Stimulated activated naive CD8-positive, alpha-beta T cell treated with anti-CD3 and anti-CD28 coated beads, Interleukin-15, Interleukin-2, amounts not matched to agents 100 U/mL and 50 U/mL, for 24 hours (primary cell): ENCODE measurements around the gene PRDM16.
"Not testable (repeated sequence)": the region's sequence is repeated elsewhere in the genome, so short reads cannot be mapped to it uniquely, and the experiment has no call there.

Experiments used
- ATAC-seq: fragments of 150-1000 bp; cut with Tn5 transposase; one replicate; pipeline ENCODE4 v1.10.0; 2021
- DNase-seq: peaks from one replicate; pipeline ENCODE4 v3.0.0; 2021

Gene PRDM16

GRCh38 chr1:3283849-3284248 lies 214.8 kb downstream of the PRDM16 start:
- DNase-seq: peak; percentile 22
- no peak for ATAC-seq

GRCh38 chr1:3284691-3285090 lies 215.7 kb downstream of the PRDM16 start:
- no peak for ATAC-seq
- no peak for DNase-seq

- ATAC-seq (no peak), DNase-seq (no peak)
Observed at GRCh38 chr1:3285106-3285740, 216.2 kb downstream of the PRDM16 start.

- not testable (repeated sequence) for DNase-seq, ATAC-seq
Observed at GRCh38 chr1:3287095-3287494, 218.1 kb downstream of the PRDM16 start.

- no peak for DNase-seq
- ATAC-seq: no peak
Observed at GRCh38 chr1:3287656-3288160, 218.7 kb downstream of the PRDM16 start.

GRCh38 chr1:3289502-3289901 lies 220.5 kb downstream of the PRDM16 start:
- ATAC-seq (no peak), DNase-seq (no peak)

- no peak for ATAC-seq
- no peak for DNase-seq
Observed at GRCh38 chr1:3290438-3290837, 221.4 kb downstream of the PRDM16 start.

- DNase-seq: no peak
- no peak for ATAC-seq
Observed at GRCh38 chr1:3290915-3291314, 221.9 kb downstream of the PRDM16 start.

- no peak for DNase-seq
- no peak for ATAC-seq
Observed at GRCh38 chr1:3292051-3292722, 223.2 kb downstream of the PRDM16 start.

- no peak for ATAC-seq
- no peak for DNase-seq
Observed at GRCh38 chr1:3292868-3293562, 224.0 kb downstream of the PRDM16 start.

- ATAC-seq: no peak
- no peak for DNase-seq
Observed at GRCh38 chr1:3293563-3294080, 224.6 kb downstream of the PRDM16 start.

- DNase-seq (no peak), ATAC-seq (no peak)
Observed at GRCh38 chr1:3294450-3294849, 225.4 kb downstream of the PRDM16 start.

GRCh38 chr1:3295846-3296245 lies 226.8 kb downstream of the PRDM16 start:
- no peak for DNase-seq
- ATAC-seq: no peak

- no peak for DNase-seq
- no peak for ATAC-seq
Observed at GRCh38 chr1:3296326-3296725, 227.3 kb downstream of the PRDM16 start.

- ATAC-seq (no peak), DNase-seq (no peak)
Observed at GRCh38 chr1:3296826-3297225, 227.8 kb downstream of the PRDM16 start.

GRCh38 chr1:3297756-3298155 lies 228.8 kb downstream of the PRDM16 start:
- ATAC-seq (peak; percentile 22), DNase-seq (no peak)

- ATAC-seq: no peak
- no peak for DNase-seq
Observed at GRCh38 chr1:3298197-3298596, 229.2 kb downstream of the PRDM16 start.

GRCh38 chr1:3304246-3304645 lies 235.2 kb downstream of the PRDM16 start:
- ATAC-seq (no peak), DNase-seq (no peak)

GRCh38 chr1:3304692-3305091 lies 235.7 kb downstream of the PRDM16 start:
- ATAC-seq (no peak), DNase-seq (no peak)

GRCh38 chr1:3305156-3305555 lies 236.2 kb downstream of the PRDM16 start:
- ATAC-seq (no peak), DNase-seq (no peak)

- DNase-seq (no peak), ATAC-seq (peak; percentile 20)
Observed at GRCh38 chr1:3306583-3307291, 237.7 kb downstream of the PRDM16 start.

GRCh38 chr1:3307359-3307758 lies 238.4 kb downstream of the PRDM16 start:
- DNase-seq (no peak), ATAC-seq (no peak)
